NCI-H2171 (cell line): Measurements from ENCODE around the gene FOXG1.

ENCODE experiments used
- DNase-seq: peaks from one replicate; lab custom pipeline; 2025; lab: John Stamatoyannopoulos, UW

The FOXG1 gene

GRCh38 chr14:28776482-28777266 is 10.1 kb downstream of the FOXG1 start:
- DNase-seq, result no peak

GRCh38 chr14:28777471-28778137 is 11.0 kb downstream of the FOXG1 start:
- no peak for DNase-seq

- no peak for DNase-seq
Observed at GRCh38 chr14:28778138-28779117, 11.8 kb downstream of the FOXG1 start.

- no peak for DNase-seq
Observed at GRCh38 chr14:28779456-28779855, 12.9 kb downstream of the FOXG1 start.

GRCh38 chr14:28780843-28781820 is 14.5 kb downstream of the FOXG1 start:
- no peak for DNase-seq

GRCh38 chr14:28782301-28782700 is 15.7 kb downstream of the FOXG1 start:
- no peak for DNase-seq

- no peak for DNase-seq
Observed at GRCh38 chr14:28783664-28784063, 17.1 kb downstream of the FOXG1 start.

GRCh38 chr14:28784096-28785048 is 17.8 kb downstream of the FOXG1 start:
- DNase-seq, result no peak

GRCh38 chr14:28785096-28785952 is 18.7 kb downstream of the FOXG1 start:
- DNase-seq, result no peak

GRCh38 chr14:28807518-28807917 is 40.9 kb downstream of the FOXG1 start:
- DNase-seq, result no peak

GRCh38 chr14:28813810-28814209 is 47.2 kb downstream of the FOXG1 start:
- DNase-seq, result no peak
